ENCODE results near the gene BCR.

DNA sequence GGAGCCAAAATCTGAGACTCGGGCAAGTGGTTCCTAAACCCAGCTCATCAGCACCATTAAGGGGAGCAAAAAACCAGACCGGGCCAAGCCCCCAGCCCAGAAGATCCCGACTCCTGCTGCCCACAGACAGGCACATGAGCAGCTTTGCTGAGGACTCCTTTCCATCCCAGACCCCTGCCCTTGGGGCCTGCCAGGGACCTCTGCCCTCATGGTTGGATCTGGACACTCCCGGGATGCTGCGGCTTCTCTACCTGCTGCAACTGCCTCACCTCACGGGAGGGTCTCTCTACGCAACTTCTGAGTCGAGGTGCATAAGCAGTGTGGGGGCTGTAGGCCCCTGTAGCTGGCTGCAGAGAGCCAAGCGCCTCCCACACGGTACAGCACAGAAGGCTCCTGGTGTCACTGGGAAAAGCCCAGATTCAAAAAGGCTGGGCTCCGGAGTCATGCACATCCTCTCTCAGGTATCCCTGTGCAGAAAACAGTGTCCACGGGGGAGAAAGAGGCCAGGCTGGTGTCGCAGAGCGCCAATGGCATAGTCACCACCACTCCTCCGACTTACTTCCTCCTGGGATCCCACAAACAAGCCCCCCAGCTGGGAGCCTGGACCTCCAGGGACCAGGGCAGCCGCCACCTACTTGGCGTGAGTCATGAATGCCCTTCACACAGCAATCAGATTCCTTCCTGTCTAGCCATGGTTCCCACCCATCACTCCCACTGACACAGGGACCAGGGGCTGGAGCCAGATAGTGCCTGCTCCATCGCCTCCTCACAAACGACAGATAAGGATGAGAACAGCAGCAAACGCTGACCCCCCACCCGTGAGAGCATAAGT is 122.1 kb downstream of the BCR start:
- TF ChIP-seq, protein P1, sequence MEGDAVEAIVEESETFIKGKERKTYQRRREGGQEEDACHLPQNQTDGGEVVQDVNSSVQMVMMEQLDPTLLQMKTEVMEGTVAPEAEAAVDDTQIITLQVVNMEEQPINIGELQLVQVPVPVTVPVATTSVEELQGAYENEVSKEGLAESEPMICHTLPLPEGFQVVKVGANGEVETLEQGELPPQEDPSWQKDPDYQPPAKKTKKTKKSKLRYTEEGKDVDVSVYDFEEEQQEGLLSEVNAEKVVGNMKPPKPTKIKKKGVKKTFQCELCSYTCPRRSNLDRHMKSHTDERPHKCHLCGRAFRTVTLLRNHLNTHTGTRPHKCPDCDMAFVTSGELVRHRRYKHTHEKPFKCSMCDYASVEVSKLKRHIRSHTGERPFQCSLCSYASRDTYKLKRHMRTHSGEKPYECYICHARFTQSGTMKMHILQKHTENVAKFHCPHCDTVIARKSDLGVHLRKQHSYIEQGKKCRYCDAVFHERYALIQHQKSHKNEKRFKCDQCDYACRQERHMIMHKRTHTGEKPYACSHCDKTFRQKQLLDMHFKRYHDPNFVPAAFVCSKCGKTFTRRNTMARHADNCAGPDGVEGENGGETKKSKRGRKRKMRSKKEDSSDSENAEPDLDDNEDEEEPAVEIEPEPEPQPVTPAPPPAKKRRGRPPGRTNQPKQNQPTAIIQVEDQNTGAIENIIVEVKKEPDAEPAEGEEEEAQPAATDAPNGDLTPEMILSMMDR (IDR thresholded peaks at IDR 0.05) = no peak
- TF ChIP-seq POLR2A (IDR thresholded peaks at IDR 0.05) = no peak
- TF ChIP-seq EP300 (IDR thresholded peaks at IDR 0.05) = no peak
